Neuronal stem cell (in vitro differentiated cells): ENCODE data around the gene NTNG1.
A peak's percentile ranks its signal among the peaks of the same experiment; 100 is the strongest.

Source experiments
- DNase-seq: peaks from one replicate; pipeline ENCODE4 v3.0.0-alpha.2; 2013; ENCODE audit warnings: low spot score
- H2AFZ ChIP-seq: one replicate; pipeline ENCODE4 v1.6.1; 2013; ENCODE audit warnings: mild to moderate bottlenecking, low read length, inconsistent platforms
- H2AK5ac ChIP-seq: 2 replicates; pipeline ENCODE4 v1.6.1; 2013; ENCODE audit warnings: low read depth, mild to moderate bottlenecking, inconsistent platforms, low read length, moderate library complexity, mixed read lengths
- H2BK120ac ChIP-seq: 2 replicates; pipeline ENCODE4 v1.6.1; 2013; ENCODE audit warnings: low read depth, mild to moderate bottlenecking, inconsistent platforms, low read length, moderate library complexity, mixed read lengths
- H2BK12ac ChIP-seq: one replicate; pipeline ENCODE4 v1.6.1; 2013; ENCODE audit warnings: low read length, inconsistent platforms
- H2BK15ac ChIP-seq: 2 replicates; pipeline ENCODE4 v1.6.1; 2013; ENCODE audit warnings: mild to moderate bottlenecking, low read length, inconsistent platforms, mixed read lengths
- H2BK5ac ChIP-seq: one replicate; pipeline ENCODE4 v1.6.1; 2013; ENCODE audit warnings: inconsistent platforms, mild to moderate bottlenecking, low read length, moderate library complexity
- H3K14ac ChIP-seq: one replicate; pipeline ENCODE4 v1.6.1; 2013; ENCODE audit warnings: low read length, inconsistent platforms
- H3K18ac ChIP-seq: 2 replicates; pipeline ENCODE4 v1.6.1; 2013; ENCODE audit warnings: low read length, inconsistent platforms
- H3K23ac ChIP-seq: 2 replicates; pipeline ENCODE4 v1.6.1; 2013; ENCODE audit warnings: low read depth, mild to moderate bottlenecking, mixed read lengths, low read length, inconsistent platforms; ENCODE audit not compliant: poor library complexity
- H3K27ac ChIP-seq: replicated peaks from 3 replicates; pipeline ENCODE4 v1.5.1; 2013; ENCODE audit warnings: low read length, inconsistent platforms
- H3K27me3 ChIP-seq, 3 experiments: 2 replicates each; pipeline ENCODE4 v1.6.1; 2013; ENCODE audit warnings: low read length in 3 of 3, mild to moderate bottlenecking in 2 of 3, inconsistent platforms in 1 of 3, low read depth in 1 of 3, mixed read lengths in 1 of 3, moderate library complexity in 1 of 3; ENCODE audit not compliant: control insufficient read depth in 3 of 3, insufficient read depth in 3 of 3
- H3K36me3 ChIP-seq, 2 donors: replicated peaks in 1 of 2; 2 replicates each; pipeline ENCODE4 v1.6.1; 2013; ENCODE audit warnings: low read length in 2 of 2; ENCODE audit not compliant: control insufficient read depth in 2 of 2, insufficient read depth in 2 of 2
- H3K4ac ChIP-seq: 2 replicates; pipeline ENCODE4 v1.6.1; 2013; ENCODE audit warnings: inconsistent platforms, mild to moderate bottlenecking, low read length, moderate library complexity
- H3K4me1 ChIP-seq, 2 donors: 1 replicate in 1 of 2; 2 replicates in 1 of 2; pipeline ENCODE4 v1.6.1; 2013; ENCODE audit warnings: low read length in 2 of 2, low read depth in 1 of 2; ENCODE audit not compliant: control insufficient read depth in 2 of 2, insufficient read depth in 1 of 2
- H3K4me2 ChIP-seq: one replicate; pipeline ENCODE4 v1.6.1; 2013; ENCODE audit warnings: mild to moderate bottlenecking, low read length, inconsistent platforms; ENCODE audit not compliant: insufficient read depth, poor library complexity, severe bottlenecking
- H3K4me3 ChIP-seq, 2 donors: 2 replicates each; pipeline ENCODE4 v1.5.1; 2013; ENCODE audit warnings: low read length in 2 of 2, mild to moderate bottlenecking in 2 of 2, inconsistent platforms in 1 of 2, moderate library complexity in 1 of 2
- H3K79me1 ChIP-seq: one replicate; pipeline ENCODE4 v1.6.1; 2013; ENCODE audit warnings: low read depth, mild to moderate bottlenecking, inconsistent platforms, low read length, moderate library complexity
- H3K9ac ChIP-seq: one replicate; pipeline ENCODE4 v1.6.1; 2013; ENCODE audit warnings: mild to moderate bottlenecking, low read depth, low read length, inconsistent platforms; ENCODE audit not compliant: poor library complexity
- H3K9me3 ChIP-seq, 2 donors: replicated peaks in 1 of 2; 2 replicates each; pipeline versions ENCODE3 to v1.6.1; 2013; ENCODE audit warnings: low read length in 2 of 2, mild to moderate bottlenecking in 2 of 2, inconsistent platforms in 1 of 2, low read depth in 1 of 2, mixed read lengths in 1 of 2, moderate library complexity in 1 of 2; ENCODE audit not compliant: control insufficient read depth in 2 of 2, insufficient read depth in 1 of 2
- H4K8ac ChIP-seq: one replicate; pipeline ENCODE4 v1.6.1; 2013; ENCODE audit warnings: low read depth, mild to moderate bottlenecking, inconsistent platforms, low read length, moderate library complexity
- H4K91ac ChIP-seq: one replicate; pipeline ENCODE4 v1.6.1; 2013; ENCODE audit warnings: low read length, low read depth, mild to moderate bottlenecking, inconsistent platforms; ENCODE audit not compliant: poor library complexity
- whole genome bisulfite sequencing, 2 donors: extraction: QIAGEN DNeasy Blood & Tissue Kit; methylation state at CpG; one replicate each; pipeline ENCODE4 v1.1.7; 2013; ENCODE audit warnings: missing lambda C conversion rate in 2 of 2, mixed read lengths in 1 of 2; ENCODE audit not compliant: insufficient read length in 2 of 2, insufficient replicate concordance in 1 of 2; ENCODE audit errors: extremely low coverage in 2 of 2; 5-methylcytosine and 5-hydroxymethylcytosine counted together

NTNG1 gene

GRCh38 chr1:107138166-107138565, 2.7 kb upstream of the NTNG1 start:
- DNase-seq, result no peak
- no peaks in the 10 kb centered on the region for H3K9me3 ChIP-seq
- H2BK5ac ChIP-seq, result no peak overlapping the region
- no peak overlapping the region for H2AFZ ChIP-seq
- no peak overlapping the region for H4K8ac ChIP-seq
- H3K14ac ChIP-seq, result no peak overlapping the region
- H3K4me3 ChIP-seq, result no peak overlapping the region
- H3K27ac ChIP-seq, result no peak overlapping the region
- no peaks in the 10 kb centered on the region for H3K36me3 ChIP-seq
- H3K79me1 ChIP-seq, result no peaks in the 10 kb centered on the region
- H3K9ac ChIP-seq, result no peak overlapping the region
- peaks cover 0 to 41% (median 16%) of the 10 kb centered on the region in 3 experiments for H3K27me3 ChIP-seq
- H3K4me1 ChIP-seq, result peaks cover 0 to 10% of the 10 kb centered on the region in 2 donors
- H3K4me2 ChIP-seq, result no peak overlapping the region
- no peak overlapping the region for H4K91ac ChIP-seq
- no peak overlapping the region for H2BK15ac ChIP-seq
- H2BK12ac ChIP-seq, result no peak overlapping the region
- H3K18ac ChIP-seq, result no peak overlapping the region
- no peak overlapping the region for H3K23ac ChIP-seq
- no peak overlapping the region for H3K4ac ChIP-seq
- no peak overlapping the region for H2BK120ac ChIP-seq
- H2AK5ac ChIP-seq, result no peak overlapping the region

GRCh38 chr1:107138767-107139445, 1.9 kb upstream of the NTNG1 start:
- no peaks in the 10 kb centered on the region for H3K36me3 ChIP-seq
- no peak overlapping the region for H3K14ac ChIP-seq
- H4K91ac ChIP-seq, result no peak overlapping the region
- no peaks in the 10 kb centered on the region for H3K79me1 ChIP-seq
- H2BK120ac ChIP-seq, result no peak overlapping the region
- H2BK12ac ChIP-seq, result no peak overlapping the region
- H3K9ac ChIP-seq, result no peak overlapping the region
- H3K23ac ChIP-seq, result no peak overlapping the region
- peaks cover 0 to 10% of the 10 kb centered on the region in 2 donors for H3K4me1 ChIP-seq
- H3K4ac ChIP-seq, result no peak overlapping the region
- H3K18ac ChIP-seq, result no peak overlapping the region
- H2AFZ ChIP-seq, result no peak overlapping the region
- no peak overlapping the region for H3K4me2 ChIP-seq
- no peak overlapping the region for H2AK5ac ChIP-seq
- H2BK15ac ChIP-seq, result no peak overlapping the region
- no CpG with 5 or more reads among the region's 3 CpGs for WGBS, 2 donors
- H4K8ac ChIP-seq, result no peak overlapping the region
- H3K27me3 ChIP-seq, result peaks cover 0 to 41% (median 16%) of the 10 kb centered on the region in 3 experiments
- H3K9me3 ChIP-seq, result no peaks in the 10 kb centered on the region
- DNase-seq, result no peak
- no peak overlapping the region for H3K27ac ChIP-seq
- H3K4me3 ChIP-seq, result no peak overlapping the region
- H2BK5ac ChIP-seq, result no peak overlapping the region

- Histone ChIP-seq H3K4me2 (peak overlapping the region; percentile 96), H4K8ac (no peak overlapping the region), H3K18ac (no peak overlapping the region), H2BK15ac (no peak overlapping the region), H3K4me3 (peak overlapping the region; percentile 45 to 78), H3K4ac (no peak overlapping the region), H2AFZ (peak overlapping the region; percentile 95), H3K4me1 (peaks cover 0 to 10% of the 10 kb centered on the region in 2 donors), H3K23ac (no peak overlapping the region), H2BK12ac (no peak overlapping the region), H2AK5ac (no peak overlapping the region), H3K36me3 (no peaks in the 10 kb centered on the region), H3K27me3 (peaks cover 0 to 41% (median 16%) of the 10 kb centered on the region in 3 experiments), H3K9me3 (no peaks in the 10 kb centered on the region), H4K91ac (no peak overlapping the region), H2BK120ac (no peak overlapping the region), H3K14ac (no peak overlapping the region), H3K27ac (no peak overlapping the region), H3K79me1 (no peaks in the 10 kb centered on the region), H2BK5ac (no peak overlapping the region), H3K9ac (no peak overlapping the region)
- WGBS, 2 donors, result no CpG with 5 or more reads among the region's 53 CpGs
- DNase-seq, result peak; percentile 21
Measured at GRCh38 chr1:107139833-107140702, 771 bp upstream of the NTNG1 start.

- H3K18ac ChIP-seq, result peak overlapping the region; percentile 76
- H3K14ac ChIP-seq, result no peak overlapping the region
- no peak overlapping the region for H4K8ac ChIP-seq
- peaks cover 0 to 41% (median 16%) of the 10 kb centered on the region in 3 experiments for H3K27me3 ChIP-seq
- no peak overlapping the region for H3K23ac ChIP-seq
- peak overlapping the region; percentile 60 for H3K9ac ChIP-seq
- peak overlapping the region; percentile 96 for H3K4me2 ChIP-seq
- H2BK12ac ChIP-seq, result no peak overlapping the region
- no peaks in the 10 kb centered on the region for H3K9me3 ChIP-seq
- no peak overlapping the region for H2AK5ac ChIP-seq
- peak; percentile 32 for DNase-seq
- peaks cover 0 to 10% of the 10 kb centered on the region in 2 donors for H3K4me1 ChIP-seq
- H2AFZ ChIP-seq, result peak overlapping the region; percentile 95
- no peak overlapping the region for H3K4ac ChIP-seq
- no peak overlapping the region for H2BK120ac ChIP-seq
- WGBS, 2 donors, result no CpG with 5 or more reads among the region's 41 CpGs
- no peaks in the 10 kb centered on the region for H3K36me3 ChIP-seq
- no peak overlapping the region for H2BK15ac ChIP-seq
- peak overlapping the region; percentile 45 to 82 for H3K4me3 ChIP-seq
- H4K91ac ChIP-seq, result no peak overlapping the region
- no peak overlapping the region for H2BK5ac ChIP-seq
- H3K79me1 ChIP-seq, result no peaks in the 10 kb centered on the region
- H3K27ac ChIP-seq, result no peak overlapping the region
Measured at GRCh38 chr1:107141491-107142126, 770 bp downstream of the NTNG1 start.
